ENCODE results near the gene UBXN11.

The UBXN11 gene

DNA sequence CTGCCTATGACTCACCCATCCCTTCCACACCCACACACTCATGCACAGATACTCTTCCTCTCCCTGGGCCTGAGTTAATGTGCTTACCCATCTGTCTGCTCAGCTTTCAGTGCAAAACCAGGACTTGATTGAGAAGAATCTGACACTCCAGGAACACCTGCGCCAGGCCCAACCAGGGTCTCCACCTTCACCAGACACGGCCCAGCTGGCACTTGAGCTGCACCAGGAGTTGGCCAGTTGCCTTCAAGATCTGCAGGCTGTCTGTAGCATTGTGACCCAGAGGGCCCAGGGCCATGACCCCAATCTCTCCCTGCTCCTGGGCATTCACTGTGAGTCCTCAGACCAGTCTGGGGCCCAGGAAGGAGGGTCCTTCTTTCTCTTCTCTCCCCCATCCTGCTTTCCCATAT lies 30.0 kb downstream of the UBXN11 start:
- Histone ChIP-seq H3K4me3 (ENCODE audit: low read length) (no peak overlapping the region), H3K27me3 (ENCODE audit: insufficient read depth, low read length) (no peaks in the 10 kb centered on the region), H3K4me1 (ENCODE audit: insufficient read depth, low read length) (peaks cover 14% of the 10 kb centered on the region), H3K27ac (ENCODE audit: low read depth, low read length) (no peak overlapping the region), H3K9me3 (ENCODE audit: insufficient read depth, low read depth, low read length) (no peaks in the 10 kb centered on the region), H3K36me3 (ENCODE audit: insufficient read depth, low read length) (peaks cover 59% of the 10 kb centered on the region), H3K9ac (ENCODE audit: low read depth, low read length) (no peak overlapping the region)
- 96% methylated on average over 2 of the region's 2 CpGs for WGBS

- Histone ChIP-seq H3K36me3 (ENCODE audit: insufficient read depth, low read length) (peaks cover 65% of the 10 kb centered on the region), H3K9ac (ENCODE audit: low read depth, low read length) (no peak overlapping the region), H3K27ac (ENCODE audit: low read depth, low read length) (no peak overlapping the region), H3K4me3 (ENCODE audit: low read length) (no peak overlapping the region), H3K27me3 (ENCODE audit: insufficient read depth, low read length) (no peaks in the 10 kb centered on the region), H3K9me3 (ENCODE audit: insufficient read depth, low read depth, low read length) (no peaks in the 10 kb centered on the region), H3K4me1 (ENCODE audit: insufficient read depth, low read length) (peaks cover 8% of the 10 kb centered on the region; the same call in 1 of the 2 replicates)
- 87% methylated on average over 2 of the region's 3 CpGs for WGBS
These were observed 30.6 kb downstream of the UBXN11 start for GRCh38 chr1:26275580-26276431.

DNA sequence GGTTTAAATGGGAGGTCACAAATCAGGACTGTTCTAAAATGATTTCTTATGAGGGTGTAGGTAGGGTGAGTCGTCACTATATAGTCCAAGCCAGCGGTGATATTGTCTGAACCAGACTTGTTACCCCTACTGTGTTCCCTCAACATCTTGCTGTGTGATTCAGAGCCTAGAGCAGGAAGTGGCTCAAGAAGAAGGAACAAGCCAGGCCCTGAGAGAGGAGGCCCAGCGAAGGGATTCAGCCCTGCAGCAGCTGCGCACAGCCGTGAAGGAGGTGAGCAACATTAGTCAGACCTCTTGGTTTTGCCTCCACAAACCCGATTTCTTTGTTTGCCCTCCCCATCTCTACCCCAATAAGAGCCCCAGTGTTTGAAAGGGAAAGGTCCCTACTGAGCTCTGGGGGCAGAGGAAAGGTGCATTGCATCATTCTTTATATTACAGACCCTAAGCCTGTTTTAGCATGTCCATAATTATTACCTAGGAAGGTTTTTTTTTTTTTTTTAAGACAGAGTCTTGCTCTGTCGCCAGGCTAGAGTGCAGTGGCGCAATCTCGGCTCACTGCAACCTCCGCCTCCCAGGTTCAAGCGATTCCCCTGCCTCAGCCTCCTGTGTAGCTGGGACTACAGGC lies 31.5 kb downstream of the UBXN11 start:
- WGBS = 95% methylated on average over 11 of the region's 11 CpGs
- H3K4me3 ChIP-seq (ENCODE audit: low read length) = no peak overlapping the region
- peaks cover 4% of the 10 kb centered on the region; the same call in 1 of the 2 replicates for H3K4me1 ChIP-seq (ENCODE audit: insufficient read depth, low read length)
- H3K27ac ChIP-seq (ENCODE audit: low read depth, low read length) = no peak overlapping the region; the same call in 1 of the 2 replicates
- H3K9me3 ChIP-seq (ENCODE audit: insufficient read depth, low read depth, low read length) = no peaks in the 10 kb centered on the region
- no peak overlapping the region for H3K9ac ChIP-seq (ENCODE audit: low read depth, low read length)
- no peaks in the 10 kb centered on the region for H3K27me3 ChIP-seq (ENCODE audit: insufficient read depth, low read length)
- H3K36me3 ChIP-seq (ENCODE audit: insufficient read depth, low read length) = peaks cover 74% of the 10 kb centered on the region

GRCh38 chr1:26269198-26269550 lies 37.3 kb downstream of the UBXN11 start:
- H3K4me3 ChIP-seq (ENCODE audit: low read length) = no peak overlapping the region
- peaks cover 85% of the 10 kb centered on the region for H3K36me3 ChIP-seq (ENCODE audit: insufficient read depth, low read length)
- no peak overlapping the region for H3K9ac ChIP-seq (ENCODE audit: low read depth, low read length)
- H3K27ac ChIP-seq (ENCODE audit: low read depth, low read length) = no peak overlapping the region
- H3K27me3 ChIP-seq (ENCODE audit: insufficient read depth, low read length) = no peaks in the 10 kb centered on the region
- no peaks in the 10 kb centered on the region for H3K4me1 ChIP-seq (ENCODE audit: insufficient read depth, low read length)
- H3K9me3 ChIP-seq (ENCODE audit: insufficient read depth, low read depth, low read length) = peaks cover 17% of the 10 kb centered on the region; the same call in 1 of the 2 replicates
- WGBS = 99% methylated on average over 4 of the region's 4 CpGs

DNA sequence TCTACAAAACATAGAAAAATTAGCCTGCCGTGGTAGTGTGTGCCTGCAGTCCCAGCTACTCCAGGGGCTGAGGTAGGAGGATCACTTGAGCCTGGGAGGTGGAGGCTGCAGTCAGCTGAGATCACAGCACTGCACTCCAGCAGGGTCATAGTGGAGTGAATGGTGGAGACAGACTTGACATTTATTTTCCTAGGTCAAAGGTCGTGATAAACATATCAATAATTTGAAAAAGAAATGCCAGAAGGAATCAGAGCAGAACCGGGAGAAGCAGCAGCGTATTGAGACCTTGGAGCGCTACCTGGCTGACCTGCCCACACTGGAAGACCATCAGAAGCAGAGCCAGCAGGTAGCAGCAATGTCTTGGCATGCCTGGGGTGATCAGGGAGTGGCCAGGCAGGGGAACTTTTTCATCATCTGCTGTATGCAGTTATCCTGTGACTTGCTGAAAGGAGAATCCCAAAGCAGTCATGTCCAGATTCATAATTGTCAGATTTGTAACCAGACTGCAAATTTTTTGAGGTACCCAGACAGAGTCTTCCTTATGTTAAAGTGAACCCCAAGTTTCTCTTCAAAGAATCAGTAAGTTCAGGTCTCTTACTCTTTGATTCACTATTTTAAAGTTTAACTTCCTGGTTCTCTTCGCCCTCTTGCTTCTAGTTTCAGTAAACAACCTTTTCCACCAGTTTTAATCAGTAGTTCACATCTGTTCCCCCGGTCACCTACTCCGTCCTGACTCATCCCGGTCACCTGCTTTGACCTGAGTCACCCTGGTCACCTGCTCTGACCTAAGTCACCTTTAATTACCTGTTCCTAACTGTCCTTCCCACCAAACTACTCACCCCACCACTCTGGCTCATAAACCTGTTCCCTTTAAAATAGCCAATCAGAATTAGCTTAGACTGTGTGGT lies 37.9 kb downstream of the UBXN11 start:
- no peak overlapping the region for H3K27ac ChIP-seq (ENCODE audit: low read depth, low read length)
- H3K36me3 ChIP-seq (ENCODE audit: insufficient read depth, low read length) = peaks cover 87% of the 10 kb centered on the region
- H3K27me3 ChIP-seq (ENCODE audit: insufficient read depth, low read length) = no peaks in the 10 kb centered on the region
- no peaks in the 10 kb centered on the region for H3K4me1 ChIP-seq (ENCODE audit: insufficient read depth, low read length)
- H3K9ac ChIP-seq (ENCODE audit: low read depth, low read length) = no peak overlapping the region
- H3K4me3 ChIP-seq (ENCODE audit: low read length) = no peak overlapping the region
- peaks cover 17% of the 10 kb centered on the region; the same call in 1 of the 2 replicates for H3K9me3 ChIP-seq (ENCODE audit: insufficient read depth, low read depth, low read length)
- WGBS = 96% methylated on average over 9 of the region's 9 CpGs

DNA sequence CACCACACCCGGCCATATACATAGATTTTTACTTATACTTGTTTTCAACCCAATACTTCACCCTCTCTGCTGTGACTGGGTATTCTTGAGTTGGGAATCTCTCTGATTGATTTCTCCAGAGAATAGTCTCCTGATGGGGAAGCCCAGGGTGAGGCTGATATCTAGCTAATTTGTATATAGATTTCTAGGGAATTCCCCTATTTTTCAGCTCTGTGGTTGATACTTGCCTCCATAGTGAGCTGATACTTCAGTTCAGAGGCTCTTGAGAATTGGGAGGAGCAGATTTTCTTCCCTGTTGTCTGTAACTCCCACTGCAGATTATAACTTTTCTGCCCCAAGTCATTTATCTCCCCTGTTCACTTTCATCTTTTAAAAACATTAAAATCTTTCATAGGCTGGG lies 41.0 kb downstream of the UBXN11 start:
- Histone ChIP-seq H3K4me1 (ENCODE audit: insufficient read depth, low read length) (no peaks in the 10 kb centered on the region), H3K27me3 (ENCODE audit: insufficient read depth, low read length) (no peaks in the 10 kb centered on the region), H3K27ac (ENCODE audit: low read depth, low read length) (no peak overlapping the region), H3K9ac (ENCODE audit: low read depth, low read length) (no peak overlapping the region), H3K4me3 (ENCODE audit: low read length) (no peak overlapping the region), H3K9me3 (ENCODE audit: insufficient read depth, low read depth, low read length) (peaks cover 17% of the 10 kb centered on the region; the same call in 1 of the 2 replicates), H3K36me3 (ENCODE audit: insufficient read depth, low read length) (peaks cover 88% of the 10 kb centered on the region)
- 100% methylated on average over 1 of the region's 1 CpG for WGBS

GRCh38 chr1:26263212-26263611 lies 43.2 kb downstream of the UBXN11 start:
- 96% methylated on average over 5 of the region's 5 CpGs for WGBS
- Histone ChIP-seq H3K4me3 (ENCODE audit: low read length) (no peak overlapping the region), H3K9me3 (ENCODE audit: insufficient read depth, low read depth, low read length) (peaks cover 6% of the 10 kb centered on the region; the same call in 1 of the 2 replicates), H3K27me3 (ENCODE audit: insufficient read depth, low read length) (no peaks in the 10 kb centered on the region), H3K36me3 (ENCODE audit: insufficient read depth, low read length) (peaks cover 89% of the 10 kb centered on the region), H3K27ac (ENCODE audit: low read depth, low read length) (no peak overlapping the region), H3K4me1 (ENCODE audit: insufficient read depth, low read length) (no peaks in the 10 kb centered on the region), H3K9ac (ENCODE audit: low read depth, low read length) (no peak overlapping the region)

DNA sequence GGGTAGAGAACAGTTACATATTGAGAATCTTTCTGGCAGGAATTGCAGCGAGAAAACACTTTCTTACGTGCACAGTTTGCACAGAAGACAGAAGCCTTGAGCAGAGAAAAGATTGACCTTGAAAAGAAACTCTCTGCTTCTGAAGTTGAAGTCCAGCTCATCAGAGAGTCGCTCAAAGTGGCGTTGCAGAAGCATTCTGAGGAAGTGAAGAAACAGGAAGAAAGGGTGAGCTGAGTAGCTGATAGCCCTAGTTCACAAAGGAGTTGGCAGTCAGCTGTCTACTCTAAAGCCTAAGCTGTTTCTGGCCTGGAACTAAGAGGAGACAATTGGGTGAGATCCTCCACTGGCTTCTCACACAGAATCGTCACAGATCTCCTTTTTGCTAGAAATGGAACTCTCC lies 46.9 kb downstream of the UBXN11 start:
- 94% methylated on average over 5 of the region's 5 CpGs for WGBS
- Histone ChIP-seq H3K4me3 (ENCODE audit: low read length) (no peak overlapping the region), H3K9me3 (ENCODE audit: insufficient read depth, low read depth, low read length) (no peaks in the 10 kb centered on the region), H3K27ac (ENCODE audit: low read depth, low read length) (no peak overlapping the region), H3K27me3 (ENCODE audit: insufficient read depth, low read length) (no peaks in the 10 kb centered on the region), H3K4me1 (ENCODE audit: insufficient read depth, low read length) (no peaks in the 10 kb centered on the region), H3K9ac (ENCODE audit: low read depth, low read length) (no peak overlapping the region), H3K36me3 (ENCODE audit: insufficient read depth, low read length) (peaks cover 87% of the 10 kb centered on the region)

DNA sequence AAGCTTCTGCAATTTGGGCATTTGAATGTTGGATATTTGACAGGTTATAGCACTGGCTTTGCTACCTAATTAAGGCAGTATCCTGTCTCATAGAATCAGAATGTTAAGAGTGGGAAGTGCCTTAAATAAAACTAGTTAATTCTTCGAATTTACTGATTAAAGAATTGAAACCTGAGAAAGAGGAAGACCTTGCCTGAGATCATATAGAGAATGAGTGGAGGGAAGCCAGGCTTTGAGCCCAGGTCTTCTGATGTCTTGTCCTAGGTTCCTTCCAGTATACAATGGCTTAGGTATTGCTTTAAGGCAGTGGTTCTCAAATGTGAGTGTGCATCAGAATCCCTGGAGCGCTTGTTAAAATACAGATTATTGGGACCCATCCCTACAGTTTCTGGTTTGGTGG lies 47.4 kb downstream of the UBXN11 start:
- H3K27ac ChIP-seq (ENCODE audit: low read depth, low read length) = no peak overlapping the region
- WGBS = 99% methylated on average over 2 of the region's 2 CpGs
- H3K4me1 ChIP-seq (ENCODE audit: insufficient read depth, low read length) = no peaks in the 10 kb centered on the region
- no peaks in the 10 kb centered on the region for H3K27me3 ChIP-seq (ENCODE audit: insufficient read depth, low read length)
- no peaks in the 10 kb centered on the region for H3K9me3 ChIP-seq (ENCODE audit: insufficient read depth, low read depth, low read length)
- peaks cover 90% of the 10 kb centered on the region for H3K36me3 ChIP-seq (ENCODE audit: insufficient read depth, low read length)
- no peak overlapping the region for H3K4me3 ChIP-seq (ENCODE audit: low read length)
- H3K9ac ChIP-seq (ENCODE audit: low read depth, low read length) = no peak overlapping the region

GRCh38 chr1:26257222-26257621 lies 49.2 kb downstream of the UBXN11 start:
- WGBS = 96% methylated on average over 2 of the region's 2 CpGs
- H3K27me3 ChIP-seq (ENCODE audit: insufficient read depth, low read length) = no peaks in the 10 kb centered on the region
- H3K27ac ChIP-seq (ENCODE audit: low read depth, low read length) = no peak overlapping the region
- H3K36me3 ChIP-seq (ENCODE audit: insufficient read depth, low read length) = peaks cover 84% of the 10 kb centered on the region
- no peak overlapping the region for H3K9ac ChIP-seq (ENCODE audit: low read depth, low read length)
- no peaks in the 10 kb centered on the region for H3K4me1 ChIP-seq (ENCODE audit: insufficient read depth, low read length)
- H3K4me3 ChIP-seq (ENCODE audit: low read length) = no peak overlapping the region
- H3K9me3 ChIP-seq (ENCODE audit: insufficient read depth, low read depth, low read length) = no peaks in the 10 kb centered on the region

GRCh38 chr1:26254404-26254803 lies 52.0 kb downstream of the UBXN11 start:
- Histone ChIP-seq H3K9ac (ENCODE audit: low read depth, low read length) (no peak overlapping the region), H3K4me1 (ENCODE audit: insufficient read depth, low read length) (no peaks in the 10 kb centered on the region), H3K36me3 (ENCODE audit: insufficient read depth, low read length) (peaks cover 77% of the 10 kb centered on the region), H3K9me3 (ENCODE audit: insufficient read depth, low read depth, low read length) (no peaks in the 10 kb centered on the region; the same call in 1 of the 2 replicates), H3K27ac (ENCODE audit: low read depth, low read length) (no peak overlapping the region), H3K27me3 (ENCODE audit: insufficient read depth, low read length) (no peaks in the 10 kb centered on the region), H3K4me3 (ENCODE audit: low read length) (no peak overlapping the region)
- WGBS = 94% methylated on average over 3 of the region's 3 CpGs

Measured in HUES64 (cell line).